Measurements from ENCODE around the gene CERKL. TPM values are rescaled to one million over a fixed set of nuclear protein-coding genes. Genes with fewer than 3 reads are reported as not detected.

CERKL gene
- total and polyA plus RNA-seq, 2 of the 13 experiments (the other 11 are each of a cell fraction or from before 2014, with no cell fraction given), result not detected

GRCh38 chr2:181677912-181678586, 21.1 kb upstream of the CERKL start (continued):
- 0 out of 2 replicates have a peak, but pooled peaks have one; percentile 77 for TF ChIP-seq ZNF280B (CRISPR knock-in tag; IDR thresholded peaks at IDR 0.05; ENCODE audit: borderline replicate concordance)
- TF ChIP-seq POGK (CRISPR knock-in tag; conservative IDR thresholded peaks at IDR 0.05), result peak; percentile 93
- peak; percentile 70; the same call in 1 of the 2 replicates for TF ChIP-seq ZNF263 (CRISPR knock-in tag; IDR thresholded peaks at IDR 0.05)
- TF ChIP-seq ZNF276 (CRISPR knock-in tag; IDR thresholded peaks at IDR 0.05; ENCODE audit: low read depth), result no peak
- peak; percentile 46; the same call in 1 of the 2 replicates for TF ChIP-seq ATF2 (CRISPR knock-in tag; IDR thresholded peaks at IDR 0.05)
- no peak for TF ChIP-seq ZNF10 (CRISPR knock-in tag; IDR thresholded peaks at IDR 0.05; ENCODE audit: borderline replicate concordance, low read depth)
- peak; percentile 98 for TF ChIP-seq TSC22D2 (CRISPR knock-in tag; IDR thresholded peaks at IDR 0.05; ENCODE audit: borderline replicate concordance)
- peak; percentile 82; the same call in 1 of the 2 replicates for TF ChIP-seq HMG20B (CRISPR knock-in tag; conservative IDR thresholded peaks at IDR 0.05)
- TF ChIP-seq HIC2 (CRISPR knock-in tag; IDR thresholded peaks at IDR 0.05; ENCODE audit: low read depth), result no peak
- TF ChIP-seq SRF (IDR thresholded peaks at IDR 0.05; ENCODE audit: low read depth, low read length), result no peak
- peak; percentile 85; the same call in 1 of the 2 replicates for TF ChIP-seq ATF5 (CRISPR knock-in tag; IDR thresholded peaks at IDR 0.05; ENCODE audit: low read depth)
- peak; percentile 85; the same call in 1 of the 2 replicates for TF ChIP-seq IKZF5 (CRISPR knock-in tag; IDR thresholded peaks at IDR 0.05)
- TF ChIP-seq TAF15 (IDR thresholded peaks at IDR 0.05; ENCODE audit: low read depth, low read length, poor library complexity, severe bottlenecking), result no peak
- TF ChIP-seq NBN (conservative IDR thresholded peaks at IDR 0.05), result no peak
- TF ChIP-seq CENPX (CRISPR knock-in tag; IDR thresholded peaks at IDR 0.05), result no peak
- no peak for TF ChIP-seq RAD51 (IDR thresholded peaks at IDR 0.05; ENCODE audit: borderline replicate concordance)
- TF ChIP-seq POLR2AphosphoS2 (IDR thresholded peaks at IDR 0.05; ENCODE audit: low read depth, low read length), result no peak
- TF ChIP-seq ELF1 (CRISPR knock-in tag; IDR thresholded peaks at IDR 0.05), result peak; percentile 44; the same call in 1 of the 2 replicates
